ENCODE measurements around the gene ZCCHC14.

ZCCHC14 gene

GRCh38 chr16:87474566-87474996 lies 18.2 kb downstream of the ZCCHC14 start:
- DNase-seq (ENCODE audit: low read depth in 1 of 2, low spot score in 1 of 2): no peak
- H3K4me3 ChIP-seq (replicated peaks; ENCODE audit: insufficient read depth, low read length): no peak overlapping the region
- no peaks in the 10 kb centered on the region for H3K27me3 ChIP-seq (ENCODE audit: insufficient read depth, poor library complexity, severe bottlenecking)
- H3K27ac ChIP-seq (replicated peaks): no peak overlapping the region
- TF ChIP-seq SPI1 (IDR thresholded peaks at IDR 0.05; ENCODE audit: borderline replicate concordance, low read depth) (no peak), GABPA (IDR thresholded peaks at IDR 0.05; ENCODE audit: low read depth) (no peak), CTCF (IDR thresholded peaks at IDR 0.05; ENCODE audit: insufficient read depth, low read length) (no peak), POLR2AphosphoS5 (IDR thresholded peaks at IDR 0.05; ENCODE audit: low read depth) (no peak), REST (IDR thresholded peaks at IDR 0.05; ENCODE audit: insufficient replicate concordance, low read depth) (no peak)

- H3K4me3 ChIP-seq (replicated peaks; ENCODE audit: insufficient read depth, low read length): no peak overlapping the region
- no peak for DNase-seq (ENCODE audit: low read depth in 1 of 2, low spot score in 1 of 2)
- TF ChIP-seq REST (IDR thresholded peaks at IDR 0.05; ENCODE audit: insufficient replicate concordance, low read depth) (no peak), POLR2AphosphoS5 (IDR thresholded peaks at IDR 0.05; ENCODE audit: low read depth) (no peak), CTCF (IDR thresholded peaks at IDR 0.05; ENCODE audit: insufficient read depth, low read length) (no peak), GABPA (IDR thresholded peaks at IDR 0.05; ENCODE audit: low read depth) (no peak), SPI1 (IDR thresholded peaks at IDR 0.05; ENCODE audit: borderline replicate concordance, low read depth) (no peak)
- H3K27ac ChIP-seq (replicated peaks): no peak overlapping the region
- no peaks in the 10 kb centered on the region for H3K27me3 ChIP-seq (ENCODE audit: insufficient read depth, poor library complexity, severe bottlenecking)
These were observed 18.8 kb downstream of the ZCCHC14 start for GRCh38 chr16:87474017-87474416.

GRCh38 chr16:87472935-87473334 lies 19.9 kb downstream of the ZCCHC14 start:
- Histone ChIP-seq H3K27ac (replicated peaks) (no peak overlapping the region), H3K4me3 (replicated peaks; ENCODE audit: insufficient read depth, low read length) (no peak overlapping the region), H3K27me3 (ENCODE audit: insufficient read depth, poor library complexity, severe bottlenecking) (no peaks in the 10 kb centered on the region)
- DNase-seq (ENCODE audit: low read depth in 1 of 2, low spot score in 1 of 2): no peak
- TF ChIP-seq CTCF (IDR thresholded peaks at IDR 0.05; ENCODE audit: insufficient read depth, low read length) (no peak), POLR2AphosphoS5 (IDR thresholded peaks at IDR 0.05; ENCODE audit: low read depth) (no peak), SPI1 (IDR thresholded peaks at IDR 0.05; ENCODE audit: borderline replicate concordance, low read depth) (no peak), GABPA (IDR thresholded peaks at IDR 0.05; ENCODE audit: low read depth) (no peak), REST (IDR thresholded peaks at IDR 0.05; ENCODE audit: insufficient replicate concordance, low read depth) (no peak)
